HT-29 (cell line): ENCODE results near the gene ATRIP. TPM values are rescaled to one million over a fixed set of nuclear protein-coding genes. Genes with fewer than 3 reads are reported as not detected.
A peak's percentile ranks its signal among the peaks of the same experiment; 100 is the strongest.
"Not testable (repeated sequence)": the region's sequence is repeated elsewhere in the genome, so short reads cannot be mapped to it uniquely, and the experiment has no call there.

Experiments
- DNase-seq: peaks from one replicate; pipeline ENCODE4 v3.0.0-alpha.2; 2015; ENCODE audit warnings: low spot score
- total RNA-seq: library from RNA; depleted of rRNA; stranded (reverse); fragments of >200 nt; shearing (Covaris generic); gene quantifications from 2 replicates; pipeline ENCODE4 v1.2.3, GENCODE V29; 2014

ATRIP gene
- total RNA-seq, 1 experiment from 2014 or later: 7.7 TPM

DNA sequence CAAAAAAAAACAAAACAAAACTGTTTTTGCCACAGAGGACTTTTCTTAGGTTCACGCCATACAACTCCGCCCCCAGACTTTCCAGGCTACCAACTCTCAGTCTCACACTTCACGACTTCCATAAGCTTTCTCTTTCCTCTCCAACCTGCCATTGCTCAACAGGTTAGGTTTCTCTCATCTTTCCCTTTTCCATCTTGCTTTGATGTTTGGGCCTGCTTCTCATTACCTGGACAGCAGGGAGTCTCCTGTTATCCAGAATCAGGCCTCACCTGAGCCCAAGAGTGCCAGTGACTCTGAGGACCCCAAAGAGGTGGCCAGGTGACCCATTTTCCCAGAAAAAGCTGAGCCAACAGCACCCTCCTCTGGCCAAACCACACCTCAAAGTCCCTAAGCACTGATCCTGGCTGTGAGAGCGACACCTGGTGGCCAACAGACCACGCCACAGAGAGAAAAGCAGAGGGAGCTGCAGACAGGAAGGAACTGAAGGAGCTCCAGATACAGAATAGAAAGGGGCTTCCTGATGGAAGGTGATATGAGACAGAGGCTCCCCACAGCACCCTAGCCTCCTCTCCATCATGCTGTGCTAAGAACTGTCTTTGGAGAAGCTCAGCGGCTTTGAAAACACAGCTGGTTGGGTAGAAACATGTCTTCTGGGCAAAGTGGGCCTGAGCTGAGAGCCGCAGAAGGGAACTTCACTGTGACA lies 10.6 kb upstream of the ATRIP start:
- peak; percentile 87 for DNase-seq

DNA sequence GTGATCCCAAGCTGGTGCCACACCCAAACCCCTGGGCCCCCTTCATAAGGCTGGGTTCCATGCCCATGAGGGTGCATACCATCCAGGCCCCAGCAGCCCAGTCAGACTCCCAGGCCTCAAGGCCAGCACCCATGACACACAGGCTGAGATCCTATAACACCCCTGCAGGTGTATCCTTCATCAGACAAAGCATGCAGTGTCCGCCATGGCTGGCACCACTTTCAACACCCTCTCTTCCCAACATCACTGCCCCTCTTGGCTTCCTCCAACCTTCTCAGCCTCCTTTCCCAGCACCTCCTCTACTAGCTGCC lies 10.1 kb upstream of the ATRIP start:
- DNase-seq: no peak

DNA sequence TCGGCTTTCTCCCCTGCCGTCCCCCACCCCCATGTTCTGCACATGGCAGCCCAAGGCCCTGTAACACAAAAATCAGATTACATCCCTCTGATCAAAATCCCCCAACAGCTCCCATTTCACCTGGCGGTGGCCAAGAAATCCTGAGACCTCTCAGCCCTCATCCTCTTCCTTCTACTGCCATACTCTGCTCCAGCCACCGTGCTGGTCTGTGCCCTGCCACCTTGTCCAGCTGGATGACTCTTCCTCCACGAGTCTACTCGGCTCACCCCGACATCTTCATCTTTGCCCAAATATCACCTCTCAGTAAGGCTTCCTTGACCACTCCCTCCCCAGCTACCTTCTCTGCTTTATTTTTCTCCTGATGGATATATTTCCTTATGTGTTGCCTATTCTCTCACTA lies 9.7 kb upstream of the ATRIP start:
- DNase-seq: no peak

DNA sequence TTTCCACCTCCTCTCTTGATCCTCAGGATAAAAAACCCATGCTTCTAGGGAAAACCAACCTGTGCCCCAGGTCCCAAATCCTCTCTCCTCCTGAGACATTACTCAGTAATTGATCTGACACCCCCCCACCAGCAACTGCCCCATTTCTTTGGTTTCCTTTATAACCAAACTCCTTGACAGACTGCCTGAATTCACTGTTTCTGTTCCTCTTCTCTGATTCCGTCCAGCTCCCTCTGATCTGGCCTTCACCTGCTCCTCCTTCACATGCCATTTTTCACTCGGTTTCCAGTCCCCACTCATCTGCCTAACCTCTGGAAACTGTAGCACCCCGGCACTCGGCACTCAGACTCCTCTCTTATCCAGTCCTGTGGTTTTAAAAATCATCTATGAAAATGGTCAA lies 8.7 kb upstream of the ATRIP start:
- DNase-seq: no peak

DNA sequence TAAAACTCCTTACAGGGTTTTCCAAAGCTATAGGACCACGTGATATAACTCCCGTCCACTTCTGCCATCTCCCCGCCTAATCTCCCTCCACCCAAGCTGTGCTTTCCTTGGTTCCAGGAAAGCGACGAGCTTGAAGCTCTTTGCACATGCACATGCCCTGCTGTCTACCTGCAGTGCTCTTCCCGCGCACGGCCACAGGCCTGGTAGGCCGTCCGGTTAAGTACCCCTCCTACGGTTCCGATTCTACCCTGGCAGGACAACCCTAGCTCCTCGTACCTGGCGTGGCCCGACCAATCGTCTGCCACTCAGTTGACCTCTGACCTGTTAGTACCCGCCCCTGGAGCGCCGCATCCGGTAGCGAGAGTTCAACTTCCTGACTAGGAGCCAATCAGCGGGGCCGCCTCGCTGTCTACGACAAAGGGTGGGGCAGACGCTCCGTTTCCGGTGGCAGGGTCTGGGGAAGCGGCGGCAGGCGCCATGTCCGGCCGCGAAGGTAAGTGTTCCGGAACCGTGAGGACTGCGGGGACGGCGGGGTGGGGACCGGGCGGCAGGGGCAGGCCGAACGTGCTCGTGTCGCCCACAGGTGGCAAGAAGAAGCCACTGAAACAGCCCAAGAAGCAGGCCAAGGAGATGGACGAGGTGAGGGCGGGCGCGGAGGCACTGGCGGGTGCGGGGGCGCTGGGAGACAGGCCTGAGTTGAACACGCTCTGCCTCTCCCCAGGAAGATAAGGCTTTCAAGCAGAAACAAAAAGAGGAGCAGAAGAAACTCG lies 6.5 kb upstream of the ATRIP start, which contains the start of the genes CCDC51 and TMA7:
Gene CCDC51 (minus strand): TSS at position 300 of the 770 bp plus-strand sequence. CDS start 4,991 bp downstream, outside the sequence.
Gene TMA7 (plus strand): TSS at position 438 of the 770 bp plus-strand sequence. CDS start 40 bp downstream, at position 478.
- peak; percentile 95 for DNase-seq

DNA sequence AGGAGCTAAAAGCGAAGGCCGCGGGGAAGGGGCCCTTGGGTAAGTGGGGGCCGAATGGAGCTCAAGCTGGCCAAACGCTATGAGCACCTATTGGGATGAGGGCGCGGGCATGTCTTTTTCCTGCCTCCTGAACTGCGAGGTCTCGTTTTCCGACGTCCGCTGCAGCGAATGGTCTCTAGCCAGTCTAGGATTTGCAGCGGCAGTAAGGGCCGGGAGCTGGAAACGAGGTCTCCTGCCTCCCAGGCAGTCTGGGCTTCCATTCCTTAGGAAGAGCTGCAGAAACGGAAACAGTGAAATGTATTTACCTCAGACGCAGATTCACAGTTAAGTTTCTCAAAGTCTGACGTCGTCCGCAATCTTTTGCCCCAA lies 6.0 kb upstream of the ATRIP start:
- peak; percentile 6 for DNase-seq

DNA sequence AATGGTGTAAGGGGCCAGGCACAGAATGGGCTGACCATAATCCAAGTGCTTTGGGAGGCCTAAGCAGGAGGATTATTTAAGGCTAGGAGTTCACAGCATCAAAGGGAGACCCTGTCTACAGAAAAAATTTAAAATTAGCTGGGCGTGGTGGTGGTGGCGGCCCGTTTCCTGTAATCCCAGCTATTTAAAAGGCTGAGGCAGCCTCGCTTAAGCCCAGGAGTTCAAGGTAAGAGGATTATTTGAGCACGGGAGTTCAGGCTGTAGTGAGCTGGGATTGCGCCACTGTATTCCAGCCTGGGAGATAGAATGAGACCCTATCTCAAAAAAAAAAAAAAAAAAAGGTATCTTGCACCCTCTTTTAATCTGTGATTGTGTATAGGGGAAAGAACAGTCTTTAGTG lies 4.6 kb upstream of the ATRIP start:
- DNase-seq: no peak

DNA sequence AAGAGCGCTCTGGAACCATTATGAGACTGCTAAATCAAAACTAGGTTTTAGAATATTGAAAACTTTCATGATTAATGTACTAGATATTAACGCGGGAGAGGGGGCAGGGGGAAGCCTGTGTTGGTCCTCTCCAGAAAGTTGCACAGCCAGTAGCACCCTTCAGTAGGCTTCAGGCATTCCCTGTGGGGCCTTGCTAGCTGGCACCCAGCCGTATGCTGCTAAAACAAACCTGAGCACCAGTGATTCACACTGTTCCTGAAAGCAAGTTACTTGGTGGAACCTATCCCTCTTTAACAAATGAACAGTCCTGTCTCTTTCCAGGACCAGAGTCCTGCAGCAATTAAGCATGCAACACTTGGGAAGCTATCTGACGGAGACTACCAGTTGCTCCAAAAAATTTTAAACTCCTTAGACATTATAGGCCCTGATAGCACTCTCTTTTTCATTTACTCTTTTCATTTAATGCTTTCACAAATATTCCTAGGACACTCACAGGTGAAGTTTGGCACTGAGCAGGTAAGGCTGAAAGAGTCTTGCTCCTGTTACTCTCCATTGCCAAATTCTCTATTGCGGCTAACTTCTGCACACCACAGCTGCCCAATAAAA lies 1.2 kb upstream of the ATRIP start:
- no peak for DNase-seq

DNA sequence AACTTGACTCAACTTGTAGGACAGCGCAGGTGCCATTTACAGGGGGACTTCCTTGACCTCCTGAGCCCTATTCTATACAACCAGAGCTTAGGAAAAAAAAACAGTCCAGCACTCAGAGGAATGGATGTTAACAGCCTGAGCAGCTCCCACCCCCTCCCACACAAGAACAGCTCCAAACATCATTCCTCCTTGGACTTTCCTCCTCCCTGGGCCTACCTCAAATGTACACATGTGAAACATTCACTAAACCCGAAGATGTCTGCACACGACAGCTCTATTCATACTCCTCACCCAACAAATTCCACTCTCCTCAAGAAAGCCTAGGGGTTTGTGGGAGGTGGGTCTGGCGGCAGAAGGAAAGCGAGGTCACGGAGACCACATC lies 503 bp upstream of the ATRIP start:
- no peak for DNase-seq

DNA sequence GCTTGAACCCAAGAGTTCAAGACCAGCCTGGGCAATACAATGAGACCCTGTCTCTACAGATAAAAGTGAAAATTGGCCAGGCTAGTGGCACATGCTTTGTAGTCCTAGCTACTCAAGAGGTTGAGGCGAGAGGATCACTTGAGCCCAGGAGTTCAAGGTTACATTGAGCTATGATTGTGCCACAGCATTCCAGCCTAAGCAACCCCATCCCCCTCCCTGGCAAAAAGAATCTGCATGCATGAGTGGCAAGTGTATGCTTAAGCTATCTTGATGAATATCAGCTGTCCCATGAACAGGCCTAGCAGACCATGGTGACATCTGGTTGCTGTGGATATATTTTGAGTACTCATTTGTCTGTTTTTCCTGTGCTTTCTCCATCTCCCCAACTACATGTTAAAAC lies 4.7 kb downstream of the ATRIP start:
- DNase-seq: no peak

DNA sequence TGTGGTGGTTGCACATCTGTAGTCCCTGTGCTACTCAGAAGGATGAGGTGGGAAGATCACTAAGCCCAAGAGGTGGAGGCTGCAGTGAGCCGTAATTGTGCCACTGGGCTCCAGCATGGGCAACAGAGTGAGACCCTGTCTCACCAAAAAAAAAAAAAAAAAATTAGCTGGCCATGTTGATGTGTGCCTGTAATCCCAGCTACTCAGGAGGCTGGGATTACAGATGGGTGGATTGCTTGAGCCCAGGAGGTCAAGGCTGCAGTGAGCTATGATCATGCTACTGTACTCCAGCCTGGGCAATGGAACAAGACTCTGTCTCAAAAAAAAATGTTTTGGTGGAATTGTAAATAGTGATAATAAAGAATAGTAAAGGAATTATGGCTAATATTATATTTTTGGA lies 9.9 kb downstream of the ATRIP start:
- DNase-seq: no peak

DNA sequence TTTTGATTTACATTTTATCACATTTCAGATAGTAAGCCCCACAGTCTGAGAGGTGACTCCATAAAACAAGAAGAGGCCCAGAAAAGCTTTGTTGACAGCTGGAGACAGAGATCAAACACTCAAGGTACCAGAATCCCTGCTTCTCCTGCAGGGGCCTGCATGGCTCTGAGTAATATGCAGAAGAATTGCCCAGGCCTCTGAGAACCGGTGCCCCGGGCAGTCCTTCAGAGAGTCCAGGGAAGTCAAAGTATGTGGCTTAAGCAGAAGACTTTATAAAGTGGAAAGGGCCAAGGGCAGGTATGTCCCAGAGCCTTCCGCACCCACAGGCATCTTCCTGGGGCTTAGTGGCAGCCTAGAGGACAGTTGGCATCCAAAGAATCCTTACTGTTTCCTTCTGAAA lies 12.8 kb downstream of the ATRIP start:
- no peak for DNase-seq

DNA sequence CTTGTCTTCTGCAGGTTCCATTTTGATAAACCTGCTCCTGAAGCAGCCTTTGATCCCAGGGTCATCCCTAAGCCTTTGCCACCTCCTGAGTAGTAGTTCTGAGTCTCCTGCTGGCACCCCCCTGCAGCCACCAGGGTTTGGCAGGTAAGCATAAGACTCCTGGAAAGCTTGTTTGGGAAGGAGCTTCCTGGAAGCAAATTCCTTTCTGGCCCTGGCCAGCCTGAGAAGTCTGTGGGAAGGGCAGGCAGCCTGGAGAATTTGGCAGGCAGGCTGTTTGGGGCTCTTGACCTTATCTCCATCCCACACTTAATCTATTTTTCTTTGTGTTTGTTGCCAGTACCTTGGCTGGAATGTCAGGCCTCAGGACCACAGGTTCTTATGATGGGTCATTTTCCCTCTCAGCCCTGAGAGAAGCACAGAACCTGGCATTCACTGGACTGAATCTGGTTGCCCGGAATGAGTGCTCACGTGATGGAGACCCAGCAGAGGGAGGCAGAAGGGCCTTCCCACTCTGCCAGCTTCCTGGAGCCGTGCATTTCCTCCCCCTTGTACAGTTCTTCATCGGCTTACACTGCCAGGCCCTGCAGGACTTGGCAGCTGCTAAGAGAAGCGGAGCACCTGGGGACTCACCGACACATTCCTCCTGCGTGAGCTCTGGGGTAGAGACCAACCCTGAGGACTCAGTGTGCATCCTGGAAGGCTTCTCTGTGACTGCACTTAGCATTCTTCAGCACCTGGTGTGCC lies 13.4 kb downstream of the ATRIP start:
- no peak for DNase-seq

DNA sequence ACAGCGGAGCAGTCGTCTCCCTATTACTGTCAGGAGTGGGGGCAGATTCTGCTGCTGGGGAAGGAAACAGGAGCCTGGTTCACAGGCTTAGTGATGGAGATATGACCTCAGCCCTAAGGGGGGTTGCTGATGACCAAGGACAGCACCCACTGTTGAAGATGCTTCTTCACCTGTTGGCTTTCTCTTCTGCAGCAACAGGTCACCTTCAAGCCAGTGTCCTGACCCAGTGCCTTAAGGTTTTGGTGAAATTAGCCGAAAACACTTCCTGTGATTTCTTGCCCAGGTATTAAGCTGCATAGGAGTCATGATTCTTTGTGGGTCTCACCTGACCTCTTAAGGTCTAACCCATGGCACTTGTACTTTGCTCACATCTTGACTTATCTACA lies 14.0 kb downstream of the ATRIP start:
- DNase-seq: no peak

DNA sequence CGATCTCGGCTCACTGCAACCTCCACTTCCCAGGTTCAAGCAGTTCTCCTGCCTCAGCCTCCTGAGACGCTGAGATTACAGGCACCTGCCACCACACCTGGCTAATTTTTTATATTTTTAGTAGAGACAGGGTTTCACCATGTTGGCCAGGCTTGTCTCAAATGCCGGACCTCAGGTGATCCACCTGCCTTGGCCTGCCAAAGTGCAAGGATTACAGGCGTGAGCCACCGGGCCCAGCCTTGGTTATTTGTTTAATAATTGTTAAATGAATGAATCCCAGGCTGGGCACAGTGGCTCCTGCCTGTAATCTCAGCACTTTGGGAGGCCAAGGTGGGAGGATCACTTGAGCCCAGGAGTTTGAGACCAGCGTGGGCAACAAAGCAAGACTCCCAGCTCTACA lies 15.2 kb downstream of the ATRIP start:
- not testable (repeated sequence) for DNase-seq

DNA sequence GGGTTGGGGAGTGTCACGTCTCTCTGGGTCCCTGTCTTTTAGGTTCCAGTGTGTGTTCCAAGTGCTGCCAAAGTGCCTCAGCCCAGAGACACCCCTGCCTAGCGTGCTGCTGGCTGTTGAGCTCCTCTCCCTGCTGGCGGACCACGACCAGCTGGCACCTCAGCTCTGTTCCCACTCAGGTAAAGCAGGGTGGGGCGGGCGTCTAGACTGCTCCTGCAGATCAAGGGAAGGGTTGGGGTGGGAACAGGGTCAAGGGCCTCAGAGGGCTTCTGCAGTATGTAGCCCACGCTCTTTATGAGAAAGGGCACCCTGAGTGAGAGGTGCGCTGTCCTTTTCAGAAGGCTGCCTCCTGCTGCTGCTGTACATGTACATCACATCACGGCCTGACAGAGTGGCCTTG lies 17.2 kb downstream of the ATRIP start:
- DNase-seq: no peak

DNA sequence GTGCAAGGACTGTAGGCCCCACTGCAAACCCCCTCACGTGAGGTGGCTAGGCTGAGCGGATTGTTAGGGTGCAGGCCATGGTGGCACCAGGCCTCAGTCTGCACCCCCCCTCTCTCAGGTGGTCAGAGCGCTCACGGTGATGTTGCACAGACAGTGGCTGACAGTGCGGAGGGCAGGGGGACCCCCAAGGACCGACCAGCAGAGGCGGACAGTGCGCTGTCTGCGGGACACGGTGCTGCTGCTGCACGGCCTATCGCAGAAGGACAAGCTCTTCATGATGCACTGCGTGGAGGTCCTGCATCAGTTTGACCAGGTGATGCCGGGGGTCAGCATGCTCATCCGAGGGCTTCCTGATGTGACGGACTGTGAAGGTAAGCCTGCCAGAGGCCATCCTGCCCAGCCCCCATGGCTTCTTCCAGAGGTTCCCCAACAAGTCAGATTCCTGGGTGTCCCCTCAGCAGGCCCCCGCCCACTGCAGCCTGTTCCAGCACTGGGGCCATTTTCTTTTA lies 18.2 kb downstream of the ATRIP start:
- DNase-seq: no peak

DNA sequence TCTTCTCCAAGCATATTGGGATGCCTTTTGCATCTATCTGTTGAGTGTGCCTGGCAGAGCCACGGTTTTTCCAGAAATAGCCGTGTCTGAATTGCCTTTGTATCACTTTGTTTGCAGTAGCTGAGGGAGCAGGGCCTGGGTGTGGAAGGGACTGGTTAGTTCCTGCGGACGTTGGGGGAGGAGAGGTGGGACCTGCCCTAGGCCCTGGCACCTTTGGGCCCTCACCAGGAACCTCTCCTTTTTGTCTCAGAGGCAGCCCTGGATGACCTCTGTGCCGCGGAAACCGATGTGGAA lies 18.6 kb downstream of the ATRIP start:
- DNase-seq: no peak

DNA sequence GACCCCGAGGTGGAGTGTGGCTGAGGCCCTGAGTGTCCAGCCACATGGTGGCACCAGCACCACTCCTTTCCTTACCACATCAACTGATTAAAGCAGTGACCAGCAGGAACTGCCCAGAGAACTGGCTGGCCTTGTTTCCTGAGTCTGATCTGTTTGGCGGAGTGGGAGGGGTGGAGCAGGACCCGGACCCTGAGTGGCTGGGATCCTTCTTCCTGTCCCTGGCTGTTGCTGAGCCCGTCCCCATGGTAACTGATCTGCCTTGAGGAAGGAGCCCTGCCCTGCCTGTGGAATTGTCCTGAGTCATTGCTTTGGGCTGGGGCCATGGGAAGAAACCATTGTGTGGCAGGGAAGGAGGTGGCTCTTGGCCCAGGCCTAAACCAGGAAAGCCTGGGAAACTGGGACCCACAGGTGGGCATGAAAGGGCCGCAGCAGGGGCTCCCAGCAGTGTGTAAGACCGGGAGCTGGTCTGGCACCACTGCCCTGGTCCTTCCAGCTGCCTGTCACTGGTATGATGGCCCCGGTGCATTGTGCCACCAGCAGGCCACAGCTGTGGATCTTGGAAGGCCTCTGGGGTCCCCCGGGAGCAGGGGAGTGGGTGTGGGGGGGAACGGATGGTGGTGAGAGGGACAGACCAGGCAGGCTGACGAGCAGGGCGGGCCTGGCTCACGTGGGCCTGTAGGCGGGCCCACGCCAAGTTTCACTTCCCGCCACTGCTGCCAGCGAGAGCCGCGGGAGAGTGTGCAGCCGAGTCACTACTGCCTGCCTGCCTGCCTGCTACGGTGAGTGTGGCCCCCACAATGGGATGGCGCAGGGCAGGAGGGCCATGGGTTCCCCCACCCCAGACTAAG lies 19.2 kb downstream of the ATRIP start:
- peak; percentile 94 for DNase-seq

DNA sequence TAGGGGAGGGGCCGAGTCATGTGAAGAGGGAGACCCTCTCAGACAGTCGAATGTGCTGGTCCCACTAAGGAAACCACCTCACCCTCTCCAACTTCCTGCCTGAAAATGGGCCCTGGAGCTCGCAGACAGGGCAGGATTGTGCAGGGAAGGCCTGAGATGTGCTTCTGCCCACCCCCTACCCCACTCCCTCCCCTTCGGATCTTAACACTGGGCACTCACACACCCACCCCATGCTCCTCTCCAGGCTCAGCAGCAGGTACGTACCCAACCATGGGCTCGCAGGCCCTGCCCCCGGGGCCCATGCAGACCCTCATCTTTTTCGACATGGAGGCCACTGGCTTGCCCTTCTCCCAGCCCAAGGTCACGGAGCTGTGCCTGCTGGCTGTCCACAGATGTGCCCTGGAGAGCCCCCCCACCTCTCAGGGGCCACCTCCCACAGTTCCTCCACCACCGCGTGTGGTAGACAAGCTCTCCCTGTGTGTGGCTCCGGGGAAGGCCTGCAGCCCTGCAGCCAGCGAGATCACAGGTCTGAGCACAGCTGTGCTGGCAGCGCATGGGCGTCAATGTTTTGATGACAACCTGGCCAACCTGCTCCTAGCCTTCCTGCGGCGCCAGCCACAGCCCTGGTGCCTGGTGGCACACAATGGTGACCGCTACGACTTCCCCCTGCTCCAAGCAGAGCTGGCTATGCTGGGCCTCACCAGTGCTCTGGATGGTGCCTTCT lies 20.0 kb downstream of the ATRIP start:
- DNase-seq: peak; percentile 30

DNA sequence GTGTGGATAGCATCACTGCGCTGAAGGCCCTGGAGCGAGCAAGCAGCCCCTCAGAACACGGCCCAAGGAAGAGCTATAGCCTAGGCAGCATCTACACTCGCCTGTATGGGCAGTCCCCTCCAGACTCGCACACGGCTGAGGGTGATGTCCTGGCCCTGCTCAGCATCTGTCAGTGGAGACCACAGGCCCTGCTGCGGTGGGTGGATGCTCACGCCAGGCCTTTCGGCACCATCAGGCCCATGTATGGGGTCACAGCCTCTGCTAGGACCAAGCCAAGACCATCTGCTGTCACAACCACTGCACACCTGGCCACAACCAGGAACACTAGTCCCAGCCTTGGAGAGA lies 20.5 kb downstream of the ATRIP start:
- DNase-seq: no peak
